CD4-positive, alpha-beta T cell treated with Interleukin-17A for 4 hours (primary cell): ENCODE data around the gene DENND5A.

ENCODE experiments used
- DNase-seq: peaks from one replicate; pipeline ENCODE4 v3.0.0-alpha.2; 2020; ENCODE audit warnings: mixed read lengths

The DENND5A gene

GRCh38 chr11:9265211-9266131 lies at the start of gene DENND5A:
Gene DENND5A, minus strand, starts transcription at chr11:9265350. Its CDS starts 281 bp downstream, at chr11:9265069.
- peak; percentile 73 for DNase-seq

GRCh38 chr11:9314291-9315077 lies 49.3 kb upstream of the DENND5A start, which contains the start of gene TMEM41B:
Gene TMEM41B, minus strand, starts transcription at chr11:9314593. Its CDS starts 152 bp downstream, at chr11:9314441.
- DNase-seq, result peak; percentile 100

GRCh38 chr11:9313648-9314290 lies 48.6 kb upstream of the DENND5A start:
- DNase-seq, result peak; percentile 50

- no peak for DNase-seq
Observed at GRCh38 chr11:9310485-9311090, 45.4 kb upstream of the DENND5A start.

GRCh38 chr11:9304178-9304577 lies 39.0 kb upstream of the DENND5A start:
- no peak for DNase-seq

- DNase-seq, result no peak
Observed at GRCh38 chr11:9302448-9302847, 37.3 kb upstream of the DENND5A start.

- no peak for DNase-seq
Observed at GRCh38 chr11:9301720-9302119, 36.6 kb upstream of the DENND5A start.

- no peak for DNase-seq
Observed at GRCh38 chr11:9293646-9294045, 28.5 kb upstream of the DENND5A start.

GRCh38 chr11:9285850-9286587 lies 20.9 kb upstream of the DENND5A start:
- DNase-seq, result no peak

- peak; percentile 69 for DNase-seq
Observed at GRCh38 chr11:9280655-9281301, 15.6 kb upstream of the DENND5A start.

- DNase-seq, result no peak
Observed at GRCh38 chr11:9277176-9277575, 12.0 kb upstream of the DENND5A start.

GRCh38 chr11:9276571-9276970 lies 11.4 kb upstream of the DENND5A start:
- no peak for DNase-seq

- no peak for DNase-seq
Observed at GRCh38 chr11:9274499-9275258, 9.5 kb upstream of the DENND5A start.

GRCh38 chr11:9273376-9274336 lies 8.5 kb upstream of the DENND5A start:
- DNase-seq, result no peak

- no peak for DNase-seq
Observed at GRCh38 chr11:9269492-9270013, 4.4 kb upstream of the DENND5A start.

- DNase-seq, result no peak
Observed at GRCh38 chr11:9267680-9268079, 2.5 kb upstream of the DENND5A start.

- no peak for DNase-seq
Observed at GRCh38 chr11:9266926-9267325, 1.8 kb upstream of the DENND5A start.

GRCh38 chr11:9266132-9266736 lies 1.1 kb upstream of the DENND5A start:
- no peak for DNase-seq
